ENCODE results near the gene FGD2.

FGD2 gene

DNA sequence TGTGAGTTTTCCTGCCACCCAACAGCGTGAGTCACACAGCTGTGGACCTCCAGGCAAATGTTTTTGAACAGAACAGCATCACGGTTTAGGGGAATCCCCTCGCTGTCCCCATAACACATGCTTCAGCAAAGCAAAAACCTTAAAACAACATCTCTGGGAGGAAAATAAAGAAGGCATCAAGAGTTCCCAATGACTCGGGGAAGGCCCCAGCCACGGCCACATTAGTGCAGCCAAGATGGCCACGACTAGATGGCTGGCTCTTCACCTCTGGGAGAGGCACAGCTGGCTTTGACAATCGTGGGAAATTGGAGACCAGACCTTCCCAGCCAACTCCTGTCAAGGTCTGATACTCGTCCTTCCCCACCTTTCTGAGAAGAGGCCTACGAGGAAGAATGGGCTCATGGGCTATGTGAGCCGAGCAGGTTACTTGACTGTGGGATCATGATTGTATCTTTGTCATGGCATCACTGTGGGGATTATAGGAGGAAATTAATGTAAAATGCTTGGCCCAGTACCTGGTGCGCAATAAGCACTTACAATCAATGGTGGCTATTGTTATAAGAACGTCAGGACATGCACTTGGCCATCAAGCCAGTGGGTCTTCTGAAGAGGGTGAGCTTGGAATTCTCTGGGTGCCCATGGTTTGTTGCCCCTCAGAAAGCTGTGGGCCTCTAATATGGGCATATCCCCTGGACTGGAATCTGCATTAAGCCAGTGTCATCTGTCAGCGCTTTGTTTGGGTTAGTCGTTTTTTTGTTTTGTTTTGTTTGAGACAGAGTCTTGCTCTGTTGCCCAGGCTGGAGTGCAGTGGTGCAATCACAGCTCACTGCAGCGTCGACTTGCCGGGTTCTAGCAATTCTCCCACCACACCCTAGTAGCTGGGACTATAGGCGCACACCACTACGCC lies 43.6 kb downstream of the FGD2 start:
- no peak for DNase-seq (ENCODE audit: insufficient read length)
- TF ChIP-seq TAF1 (IDR thresholded peaks at IDR 0.05; ENCODE audit: borderline replicate concordance, low read depth, low read length) = no peak
- no peak for TF ChIP-seq POLR2AphosphoS5 (IDR thresholded peaks at IDR 0.05; ENCODE audit: low read depth, low read length)
- TF ChIP-seq POLR2A (IDR thresholded peaks at IDR 0.05; ENCODE audit: low read depth, low read length) = no peak
- FAIRE-seq = peak; percentile 64

- DNase-seq (ENCODE audit: insufficient read length) = no peak
- TF ChIP-seq POLR2AphosphoS5 (IDR thresholded peaks at IDR 0.05; ENCODE audit: low read depth, low read length) (no peak), TAF1 (IDR thresholded peaks at IDR 0.05; ENCODE audit: borderline replicate concordance, low read depth, low read length) (no peak), POLR2A (IDR thresholded peaks at IDR 0.05; ENCODE audit: low read depth, low read length) (no peak)
- no peak for FAIRE-seq
Measured at GRCh38 chr6:37049758-37050044, 44.2 kb downstream of the FGD2 start.

DNA sequence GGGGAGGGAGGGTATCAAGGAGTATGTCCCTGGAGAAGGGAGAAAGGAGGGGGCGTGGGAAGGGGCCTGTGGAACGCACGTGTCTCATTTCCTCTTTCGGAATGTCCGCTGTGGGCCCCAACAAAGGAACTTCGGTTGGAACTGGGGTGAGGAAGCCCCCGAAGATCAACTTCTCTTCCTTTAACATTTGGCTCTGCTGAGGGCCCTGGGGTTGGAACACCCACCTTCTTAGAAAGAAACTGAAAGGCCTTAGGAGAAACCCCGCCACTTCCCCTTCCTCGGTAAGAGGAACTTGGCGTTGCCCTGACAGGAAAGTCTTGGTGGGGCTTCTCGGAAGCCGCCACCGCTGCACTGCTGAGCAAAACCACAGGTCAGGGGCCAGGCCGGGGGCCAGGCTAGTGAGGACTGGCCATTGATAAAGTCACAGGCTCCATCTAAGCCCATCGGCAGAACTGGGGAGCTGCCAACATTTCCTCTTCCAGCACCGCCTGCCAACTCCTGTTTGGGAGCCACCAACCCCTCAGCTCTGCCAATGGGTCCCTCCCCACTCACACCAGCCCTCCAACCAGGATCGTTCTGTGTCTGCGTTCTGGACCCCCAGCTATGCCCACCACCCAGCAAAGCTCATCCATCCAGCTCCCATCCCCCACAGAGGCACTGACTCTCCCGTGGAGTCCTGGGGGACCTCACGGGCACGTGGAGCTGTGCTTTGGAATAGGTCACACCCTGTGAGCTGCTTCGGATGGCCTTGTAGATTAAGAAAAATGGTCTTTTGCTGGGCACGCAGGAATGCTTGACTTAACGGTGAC lies 44.8 kb downstream of the FGD2 start:
- TF ChIP-seq TAF1 (IDR thresholded peaks at IDR 0.05; ENCODE audit: borderline replicate concordance, low read depth, low read length) = no peak
- TF ChIP-seq POLR2A (IDR thresholded peaks at IDR 0.05; ENCODE audit: low read depth, low read length) = 0 out of 2 replicates have a peak, but pooled peaks have one; percentile 19
- DNase-seq (ENCODE audit: insufficient read length) = peak; percentile 76
- FAIRE-seq = peak; percentile 54

DNA sequence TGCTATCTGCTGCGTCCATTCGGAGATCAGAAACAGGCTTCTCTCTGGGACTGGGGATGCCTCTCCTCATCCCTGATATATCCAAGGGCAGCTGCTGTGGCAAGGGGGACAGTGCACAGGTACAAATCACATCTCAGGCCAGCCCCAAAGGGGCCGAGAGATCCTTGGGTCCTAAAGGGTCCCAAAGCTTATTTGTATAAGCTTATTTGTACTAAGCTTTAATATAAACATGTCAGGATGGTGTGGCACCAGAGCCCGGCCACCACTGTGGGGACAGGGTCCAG lies 45.3 kb downstream of the FGD2 start:
- DNase-seq (ENCODE audit: insufficient read length) = no peak
- FAIRE-seq = no peak
- TF ChIP-seq POLR2AphosphoS5 (IDR thresholded peaks at IDR 0.05; ENCODE audit: low read depth, low read length) (no peak), POLR2A (IDR thresholded peaks at IDR 0.05; ENCODE audit: low read depth, low read length) (no peak), TAF1 (IDR thresholded peaks at IDR 0.05; ENCODE audit: borderline replicate concordance, low read depth, low read length) (no peak)

DNA sequence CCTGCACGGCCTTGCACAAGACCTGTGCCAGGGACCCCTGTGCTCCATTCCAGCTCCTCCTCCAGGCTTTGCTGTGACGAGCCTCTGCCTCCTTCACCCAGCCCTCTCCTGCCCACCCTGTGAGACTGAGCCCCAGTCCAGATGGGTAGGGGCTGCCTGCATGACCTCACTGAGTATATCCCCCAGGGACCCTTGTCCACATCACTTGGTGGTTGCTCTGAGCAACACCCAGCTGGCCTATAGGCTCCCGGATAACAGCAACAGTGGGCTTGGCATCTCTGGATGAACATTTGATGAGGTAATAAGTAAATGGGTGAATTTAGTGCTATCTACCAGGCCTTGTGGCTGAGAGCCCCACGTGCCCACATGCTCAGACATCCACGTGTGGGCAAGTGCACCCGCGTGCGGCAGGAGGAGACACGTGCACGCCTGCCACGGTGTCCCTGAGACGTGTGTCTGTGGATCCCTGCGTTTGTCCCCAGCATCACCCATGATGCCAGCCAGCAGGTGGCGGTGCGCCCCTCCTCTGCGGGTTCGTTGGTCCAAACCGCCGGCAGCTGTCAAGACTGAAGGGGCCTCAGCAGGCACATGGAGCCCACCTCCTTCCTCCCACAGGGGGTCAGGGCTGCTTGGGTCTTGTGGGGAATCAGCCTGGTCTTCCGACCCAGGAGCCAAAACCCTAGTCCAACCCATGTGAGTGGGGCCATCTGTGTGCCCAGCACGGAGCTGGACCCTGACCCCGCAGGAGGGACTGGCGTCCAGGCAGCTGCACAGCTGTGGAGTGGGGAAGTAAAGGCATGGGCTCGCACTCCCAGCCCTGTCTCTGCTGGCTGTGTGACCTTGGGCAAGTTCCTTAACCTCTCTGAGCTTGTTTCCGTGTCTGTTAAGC lies 45.9 kb downstream of the FGD2 start:
- TF ChIP-seq TAF1 (IDR thresholded peaks at IDR 0.05; ENCODE audit: borderline replicate concordance, low read depth, low read length) = no peak
- TF ChIP-seq POLR2A (IDR thresholded peaks at IDR 0.05; ENCODE audit: low read depth, low read length) = no peak
- TF ChIP-seq POLR2AphosphoS5 (IDR thresholded peaks at IDR 0.05; ENCODE audit: low read depth, low read length) = no peak

GRCh38 chr6:37052027-37052628 lies 46.7 kb downstream of the FGD2 start:
- TF ChIP-seq POLR2A (IDR thresholded peaks at IDR 0.05; ENCODE audit: low read depth, low read length) (no peak), POLR2AphosphoS5 (IDR thresholded peaks at IDR 0.05; ENCODE audit: low read depth, low read length) (no peak), TAF1 (IDR thresholded peaks at IDR 0.05; ENCODE audit: borderline replicate concordance, low read depth, low read length) (no peak)
- FAIRE-seq (no peak), DNase-seq (ENCODE audit: insufficient read length) (no peak)

More for the DNA sequence above, 45.9 kb downstream of the FGD2 start:
- DNase-seq (ENCODE audit: insufficient read length) (peak; percentile 88), FAIRE-seq (peak; percentile 74)

DNA sequence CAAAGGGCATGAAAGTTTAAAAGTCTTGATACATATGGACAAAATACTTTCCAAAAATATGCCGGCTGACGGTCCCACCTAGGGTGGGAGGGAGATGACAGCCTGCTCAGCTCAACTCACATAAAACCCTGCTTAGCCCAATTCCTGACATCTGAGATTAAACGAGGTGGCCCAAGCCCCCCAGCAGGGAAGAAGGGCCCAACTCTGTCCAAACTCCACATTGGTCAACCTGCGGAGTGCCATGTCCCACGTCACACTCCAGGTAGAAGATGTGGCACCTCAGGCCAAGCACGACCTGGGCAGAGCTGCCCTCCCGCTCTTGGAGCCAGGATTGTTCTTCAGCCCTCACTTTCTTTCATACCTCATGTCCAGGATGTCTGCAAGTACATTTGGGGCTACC lies 48.2 kb downstream of the FGD2 start:
- TF ChIP-seq TAF1 (IDR thresholded peaks at IDR 0.05; ENCODE audit: borderline replicate concordance, low read depth, low read length) = no peak
- no peak for TF ChIP-seq POLR2AphosphoS5 (IDR thresholded peaks at IDR 0.05; ENCODE audit: low read depth, low read length)
- no peak for TF ChIP-seq POLR2A (IDR thresholded peaks at IDR 0.05; ENCODE audit: low read depth, low read length)
- DNase-seq (ENCODE audit: insufficient read length) (no peak), FAIRE-seq (no peak)

DNA sequence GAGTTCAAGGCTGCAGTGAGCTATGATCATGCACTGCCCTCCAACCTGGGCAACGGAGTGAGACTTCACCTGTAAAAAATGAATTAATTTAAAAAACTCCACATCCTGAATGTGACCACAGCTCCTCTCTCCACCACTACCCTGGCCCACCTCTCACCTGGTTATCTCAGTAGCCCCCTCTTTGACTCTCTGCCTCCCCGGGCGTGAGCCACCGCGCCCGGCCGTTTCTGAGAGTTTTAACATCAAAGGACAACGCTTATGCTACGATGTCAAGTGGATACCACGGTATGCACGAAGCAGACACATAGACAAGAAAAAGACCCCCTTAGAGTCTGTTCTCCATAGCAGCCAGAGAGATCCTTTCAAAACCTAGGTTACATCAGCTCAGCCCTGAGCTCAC lies 48.7 kb downstream of the FGD2 start:
- TF ChIP-seq TAF1 (IDR thresholded peaks at IDR 0.05; ENCODE audit: borderline replicate concordance, low read depth, low read length) (no peak), POLR2AphosphoS5 (IDR thresholded peaks at IDR 0.05; ENCODE audit: low read depth, low read length) (no peak), POLR2A (IDR thresholded peaks at IDR 0.05; ENCODE audit: low read depth, low read length) (no peak)
- FAIRE-seq (no peak), DNase-seq (ENCODE audit: insufficient read length) (no peak)

- no peak for TF ChIP-seq TAF1 (IDR thresholded peaks at IDR 0.05; ENCODE audit: borderline replicate concordance, low read depth, low read length)
- TF ChIP-seq POLR2A (IDR thresholded peaks at IDR 0.05; ENCODE audit: low read depth, low read length) = no peak
- no peak for DNase-seq (ENCODE audit: insufficient read length)
Measured at GRCh38 chr6:37054580-37054979, 49.1 kb downstream of the FGD2 start.

DNA sequence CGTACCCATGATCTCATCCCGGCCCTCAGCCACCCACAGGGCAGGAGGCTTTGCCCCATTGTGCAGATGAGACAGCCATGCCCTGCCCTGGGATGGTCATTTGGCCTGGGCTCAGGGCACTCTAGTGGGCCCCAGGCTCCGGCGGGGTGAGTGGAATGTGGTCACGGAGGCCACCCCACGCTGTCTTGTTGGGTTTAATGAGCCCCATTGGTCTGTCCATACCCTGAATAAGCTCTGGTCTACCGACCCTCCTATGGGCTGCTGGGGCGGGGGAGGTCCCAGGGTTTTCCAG lies 50.6 kb downstream of the FGD2 start:
- DNase-seq (ENCODE audit: insufficient read length) = no peak
- FAIRE-seq = no peak
- TF ChIP-seq POLR2A (IDR thresholded peaks at IDR 0.05; ENCODE audit: low read depth, low read length) (no peak), POLR2AphosphoS5 (IDR thresholded peaks at IDR 0.05; ENCODE audit: low read depth, low read length) (no peak), TAF1 (IDR thresholded peaks at IDR 0.05; ENCODE audit: borderline replicate concordance, low read depth, low read length) (no peak)

More at GRCh38 chr6:37054580-37054979, 49.1 kb downstream of the FGD2 start:
- FAIRE-seq = no peak
